Thymus (tissue), 11 donors: ENCODE measurements around the gene PHOSPHO2. TPM values are rescaled to one million over a fixed set of nuclear protein-coding genes. Genes with fewer than 3 reads are reported as not detected.
A peak's percentile ranks its signal among the peaks of the same experiment; 100 is the strongest.

Source experiments
- DNase-seq, 9 donors: peaks; one replicate each; pipeline ENCODE4 v3.0.0-alpha.2; 2013; ENCODE audit warnings: low spot score in 9 of 9, low read depth in 6 of 9, missing footprints in 1 of 9
- H3K27ac ChIP-seq, 2 donors: one replicate each; pipeline ENCODE4 v1.5.1; 2013; ENCODE audit warnings: control low read depth in 1 of 2, low read depth in 1 of 2, low read length in 1 of 2, mild to moderate bottlenecking in 1 of 2, moderate library complexity in 1 of 2
- H3K27me3 ChIP-seq, 2 donors: one replicate each; pipeline ENCODE4 v1.5.1; 2013; ENCODE audit warnings: low read length in 1 of 2; ENCODE audit not compliant: control insufficient read depth in 2 of 2, insufficient read depth in 1 of 2
- H3K36me3 ChIP-seq, 2 donors: one replicate each; pipeline ENCODE4 v1.5.1; 2013; ENCODE audit warnings: low read length in 1 of 2, mild to moderate bottlenecking in 1 of 2, moderate library complexity in 1 of 2; ENCODE audit not compliant: control insufficient read depth in 2 of 2, insufficient read depth in 2 of 2
- H3K4me1 ChIP-seq, 2 donors: one replicate each; pipeline ENCODE4 v1.5.1; 2013; ENCODE audit warnings: low read length in 2 of 2; ENCODE audit not compliant: control insufficient read depth in 2 of 2, insufficient read depth in 2 of 2
- H3K4me3 ChIP-seq, 2 donors: one replicate each; pipeline ENCODE4 v1.5.1; 2013; ENCODE audit warnings: low read length in 2 of 2, control low read depth in 1 of 2, mild to moderate bottlenecking in 1 of 2
- H3K9me3 ChIP-seq, 2 donors: one replicate each; pipeline ENCODE4 v1.5.1; 2013; ENCODE audit warnings: low read length in 1 of 2, mild to moderate bottlenecking in 1 of 2; ENCODE audit not compliant: control insufficient read depth in 2 of 2, insufficient read depth in 1 of 2
- WGBS: extraction: QIAGEN DNeasy Blood & Tissue Kit; methylation state at CpG from one replicate; pipeline ENCODE4 v1.1.7; 2013; 5-methylcytosine and 5-hydroxymethylcytosine counted together
- polyA plus RNA-seq: library from polyadenylated mRNA; stranded (reverse); fragments of 200-250 nt; gene quantifications from one replicate; pipeline ENCODE4 v1.2.3, GENCODE V29; 2013
- total RNA-seq: library from RNA; stranded (reverse); fragments of 120-200 nt; gene quantifications from one replicate; pipeline ENCODE4 v1.2.4, GENCODE V29; 2013
- donor health status: healthy.

Gene PHOSPHO2
- total and polyA plus RNA-seq, 2 donors: 3.9 to 4.3 TPM

- DNase-seq: peak in 4 of 9 donors; percentile 15 to 43 (median 22)
- WGBS: 2% methylated on average over 69 of the region's 69 CpGs
- H3K9me3 ChIP-seq: no peaks in the 10 kb centered on the region
- H3K27me3 ChIP-seq: peaks cover 0 to 8% of the 10 kb centered on the region in 2 donors
- H3K4me3 ChIP-seq: peak overlapping the region; percentile 57 to 89
- H3K4me1 ChIP-seq: peaks cover 11 to 26% of the 10 kb centered on the region in 2 donors
- H3K36me3 ChIP-seq: no peaks in the 10 kb centered on the region
- no peak overlapping the region for H3K27ac ChIP-seq
These were observed 40.0 kb downstream of the PHOSPHO2 start for GRCh38 chr2:169734169-169734847.

GRCh38 chr2:169735623-169736022 lies 41.4 kb downstream of the PHOSPHO2 start:
- no peak overlapping the region for H3K27ac ChIP-seq
- no peak for DNase-seq
- 94% methylated on average over 4 of the region's 4 CpGs for WGBS
- no peak overlapping the region for H3K4me3 ChIP-seq
- H3K4me1 ChIP-seq: peaks cover 11 to 26% of the 10 kb centered on the region in 2 donors
- no peaks in the 10 kb centered on the region for H3K36me3 ChIP-seq
- H3K9me3 ChIP-seq: no peaks in the 10 kb centered on the region
- H3K27me3 ChIP-seq: peaks cover 0 to 8% of the 10 kb centered on the region in 2 donors

DNA sequence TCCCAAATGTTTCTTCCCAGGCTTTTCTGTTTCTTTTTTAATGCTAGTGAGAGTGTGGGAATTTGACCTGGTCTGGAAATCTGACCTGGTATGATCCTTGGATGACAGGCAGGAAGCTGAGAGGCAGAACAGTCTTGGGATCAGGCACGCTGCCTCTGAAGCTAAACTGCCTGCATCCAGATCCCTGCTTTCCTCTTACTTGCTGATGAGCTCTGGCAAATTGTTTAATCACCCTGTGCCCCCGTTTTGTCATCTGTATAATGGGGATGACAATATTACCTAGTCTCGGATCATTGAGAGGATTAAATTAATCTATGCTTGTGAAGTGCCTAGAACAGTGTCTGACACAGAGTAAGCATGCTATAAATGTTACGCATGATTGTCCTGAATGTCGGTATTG lies 42.6 kb downstream of the PHOSPHO2 start:
- H3K9me3 ChIP-seq: no peaks in the 10 kb centered on the region
- H3K4me3 ChIP-seq: no peak overlapping the region

DNA sequence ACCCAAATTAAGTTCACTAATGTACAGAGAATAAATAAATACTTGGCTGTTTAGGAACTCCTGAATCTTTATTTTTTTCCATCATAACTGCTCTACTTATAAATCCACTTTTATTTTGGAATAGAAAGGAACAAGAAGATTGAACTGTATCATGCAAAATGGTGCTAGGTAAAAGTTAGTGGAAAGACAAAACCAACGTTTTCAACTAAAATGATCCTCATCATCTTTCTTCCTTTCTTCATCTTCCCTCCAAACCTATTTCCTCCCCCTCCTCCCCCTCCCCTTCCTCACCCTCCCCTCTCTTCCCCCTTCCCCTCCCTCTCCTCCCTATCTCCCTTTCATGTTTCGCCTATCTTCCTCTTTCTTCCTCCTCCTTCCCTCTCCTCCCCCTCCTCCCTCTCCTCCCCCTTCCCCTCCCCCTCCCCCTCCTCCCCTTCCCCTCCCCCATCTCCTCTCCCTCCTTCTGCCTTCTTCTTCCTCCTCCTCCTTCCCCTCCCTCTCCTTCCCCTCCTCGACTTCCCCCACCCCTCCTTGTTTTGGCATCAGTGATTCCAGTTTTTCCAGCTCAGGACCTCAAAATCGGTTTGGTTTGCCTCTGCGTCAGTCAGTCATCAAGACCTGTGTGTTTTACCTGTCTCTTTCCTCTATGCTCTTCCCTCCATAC lies 44.4 kb downstream of the PHOSPHO2 start:
- Histone ChIP-seq H3K9me3 (no peaks in the 10 kb centered on the region), H3K27me3 (peaks cover 0 to 2% of the 10 kb centered on the region in 2 donors), H3K4me3 (no peak overlapping the region), H3K27ac (no peak overlapping the region), H3K36me3 (peaks cover 2 to 6% of the 10 kb centered on the region in 2 donors), H3K4me1 (peaks cover 3 to 15% of the 10 kb centered on the region in 2 donors)
- no peak for DNase-seq
- 94% methylated on average over 4 of the region's 5 CpGs for WGBS

More for the DNA sequence above, 42.6 kb downstream of the PHOSPHO2 start:
- 95% methylated on average over 5 of the region's 5 CpGs for WGBS
- Histone ChIP-seq H3K4me1 (peaks cover 11 to 26% of the 10 kb centered on the region in 2 donors), H3K36me3 (no peaks in the 10 kb centered on the region), H3K27me3 (peaks cover 0 to 8% of the 10 kb centered on the region in 2 donors), H3K27ac (no peak overlapping the region)
- no peak for DNase-seq

GRCh38 chr2:169739351-169739750 lies 45.1 kb downstream of the PHOSPHO2 start:
- Histone ChIP-seq H3K27me3 (peaks cover 0 to 2% of the 10 kb centered on the region in 2 donors), H3K27ac (no peak overlapping the region), H3K9me3 (no peaks in the 10 kb centered on the region), H3K4me3 (no peak overlapping the region), H3K36me3 (peaks cover 2 to 6% of the 10 kb centered on the region in 2 donors), H3K4me1 (peaks cover 2 to 15% of the 10 kb centered on the region in 2 donors)
- no peak for DNase-seq
- 98% methylated on average over 1 of the region's 1 CpG for WGBS

DNA sequence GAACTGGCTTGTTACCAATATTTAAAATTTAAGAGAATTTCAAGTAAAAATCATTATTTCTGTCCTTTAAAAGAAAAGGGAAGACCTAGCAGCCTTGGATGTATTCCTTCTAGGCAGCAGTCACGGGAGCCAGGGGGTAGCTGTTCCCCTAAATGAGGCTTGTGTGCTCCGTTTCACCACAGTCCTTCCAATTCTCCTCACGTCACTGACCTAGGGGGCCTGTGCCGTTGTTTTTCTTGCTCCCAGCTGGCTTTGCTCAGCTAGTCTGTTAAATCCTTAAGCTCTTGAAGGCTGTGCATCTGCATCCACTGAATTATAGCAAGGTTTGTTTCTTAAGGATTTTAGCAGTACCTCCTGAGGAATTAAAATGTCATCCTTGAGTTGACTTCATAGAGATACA lies 49.3 kb downstream of the PHOSPHO2 start:
- no peak for DNase-seq
- Histone ChIP-seq H3K4me1 (no peaks in the 10 kb centered on the region), H3K4me3 (no peak overlapping the region), H3K27ac (no peak overlapping the region), H3K9me3 (no peaks in the 10 kb centered on the region), H3K27me3 (no peaks in the 10 kb centered on the region), H3K36me3 (peaks cover 5 to 13% of the 10 kb centered on the region in 2 donors)
- 98% methylated on average over 4 of the region's 4 CpGs for WGBS

- Histone ChIP-seq H3K27ac (no peak overlapping the region), H3K9me3 (no peaks in the 10 kb centered on the region), H3K4me1 (no peaks in the 10 kb centered on the region), H3K27me3 (no peaks in the 10 kb centered on the region), H3K4me3 (no peak overlapping the region), H3K36me3 (peaks cover 10 to 16% of the 10 kb centered on the region in 2 donors)
- WGBS: over 99% methylated on average over 2 of the region's 2 CpGs
- DNase-seq: no peak
These were observed 52.0 kb downstream of the PHOSPHO2 start for GRCh38 chr2:169746240-169746639.

GRCh38 chr2:169748319-169748718 lies 54.0 kb downstream of the PHOSPHO2 start:
- Histone ChIP-seq H3K36me3 (peaks cover 7 to 15% of the 10 kb centered on the region in 2 donors), H3K4me1 (no peaks in the 10 kb centered on the region), H3K27me3 (no peaks in the 10 kb centered on the region), H3K9me3 (no peaks in the 10 kb centered on the region), H3K4me3 (no peak overlapping the region), H3K27ac (no peak overlapping the region)
- WGBS: 82% methylated on average over 6 of the region's 6 CpGs
- no peak for DNase-seq
